ENCODE measurements around the gene FARP1. TPM values are rescaled to one million over a fixed set of nuclear protein-coding genes. Genes with fewer than 3 reads are reported as not detected.

The FARP1 gene
- polyA plus RNA-seq, 10 donors, result 67.7 to 94.0 (median 73.8) TPM

GRCh38 chr13:98327371-98328270, 184.7 kb downstream of the FARP1 start:
- DNase-seq, result peak in 2 of 3 donors; percentile 15 to 56

GRCh38 chr13:98328511-98328910, 185.6 kb downstream of the FARP1 start:
- no peak for DNase-seq

GRCh38 chr13:98332222-98332621, 189.3 kb downstream of the FARP1 start:
- no peak for DNase-seq

DNA sequence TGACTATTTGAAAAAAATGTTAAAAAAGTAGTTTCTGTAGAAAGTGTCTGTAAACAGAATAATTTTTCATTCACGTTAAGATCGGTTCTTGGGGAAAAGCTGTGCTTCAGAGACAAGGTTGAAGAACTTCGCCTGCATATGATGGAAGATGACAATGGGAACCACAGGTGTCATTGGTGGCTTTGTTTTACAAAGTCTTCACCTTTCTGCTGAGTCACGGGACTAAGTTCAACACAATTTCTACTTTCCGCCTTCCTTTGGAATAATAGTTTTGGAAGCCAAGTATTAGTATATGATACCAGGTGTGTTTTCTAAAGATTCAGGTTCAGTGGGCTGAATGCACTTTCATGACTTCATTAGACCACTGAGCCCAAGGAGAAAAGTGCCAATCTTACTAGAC, 189.8 kb downstream of the FARP1 start:
- DNase-seq, result no peak

DNA sequence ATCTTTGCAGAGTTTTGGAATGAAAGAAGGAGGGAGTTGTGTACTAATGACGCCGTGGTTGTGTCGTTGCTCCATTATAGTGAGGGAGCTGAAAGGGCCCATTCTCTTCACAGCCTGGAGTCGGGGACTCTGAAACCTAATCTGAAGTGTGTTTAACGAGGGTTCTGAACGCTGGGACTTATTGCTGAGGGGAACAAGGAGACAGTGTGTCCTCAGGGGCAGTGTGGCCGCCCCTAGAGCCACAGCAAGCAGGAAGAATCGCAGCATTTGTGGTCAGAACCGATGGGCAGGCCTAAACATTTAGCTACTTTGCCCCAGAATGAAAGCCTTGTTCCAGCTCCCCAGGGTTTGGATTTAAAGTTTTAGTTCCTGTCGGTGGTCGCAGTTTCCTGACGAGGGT, 190.6 kb downstream of the FARP1 start:
- no peak for DNase-seq

DNA sequence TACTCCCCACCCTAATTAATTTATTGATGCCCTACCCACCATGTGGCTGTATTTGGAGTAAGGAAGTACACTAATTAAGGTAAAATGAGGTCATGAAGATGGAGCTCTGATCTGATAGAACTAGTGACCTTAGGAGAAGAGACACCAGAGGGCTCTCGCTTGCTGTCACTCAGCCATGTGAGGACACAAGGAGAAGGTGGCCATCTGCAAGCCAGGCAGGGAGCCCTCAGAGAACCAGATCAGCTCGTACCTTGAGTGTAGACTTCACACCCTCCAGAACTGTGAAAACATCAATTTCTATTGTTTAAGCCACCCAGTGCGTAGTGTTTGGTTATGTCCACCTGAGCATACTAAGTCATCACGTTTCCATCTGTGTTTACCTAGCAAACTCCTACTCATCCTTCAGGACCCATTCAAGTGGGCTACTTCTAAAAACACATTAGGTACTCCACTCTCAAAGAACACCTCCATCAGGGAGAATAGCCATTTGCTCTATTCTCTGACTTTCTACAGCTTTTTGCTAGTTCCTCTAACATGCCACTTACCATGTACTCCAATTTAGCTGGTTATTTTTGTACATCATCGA, 191.8 kb downstream of the FARP1 start:
- no peak for DNase-seq

DNA sequence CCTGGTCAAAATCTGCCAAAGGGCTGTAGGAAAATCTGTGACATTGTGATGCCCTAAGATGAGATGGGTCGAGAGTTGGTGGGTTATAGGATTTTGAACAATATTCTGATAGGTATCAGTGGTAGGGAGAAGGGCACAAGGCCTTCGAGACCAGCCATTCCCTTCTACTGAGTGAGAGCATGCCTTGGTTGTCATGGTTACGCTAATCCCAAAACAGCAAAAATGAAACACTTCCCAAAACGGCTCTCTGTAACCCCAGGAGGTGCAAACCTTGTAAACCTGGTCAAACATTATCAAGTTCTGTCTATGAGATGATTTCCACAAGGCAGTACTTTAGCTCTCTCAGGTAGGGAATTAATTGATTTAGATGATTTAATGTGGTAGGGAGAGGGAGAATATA, 192.8 kb downstream of the FARP1 start:
- DNase-seq, result no peak

- no peak for DNase-seq
Measured at GRCh38 chr13:98338310-98338709, 195.4 kb downstream of the FARP1 start.

DNA sequence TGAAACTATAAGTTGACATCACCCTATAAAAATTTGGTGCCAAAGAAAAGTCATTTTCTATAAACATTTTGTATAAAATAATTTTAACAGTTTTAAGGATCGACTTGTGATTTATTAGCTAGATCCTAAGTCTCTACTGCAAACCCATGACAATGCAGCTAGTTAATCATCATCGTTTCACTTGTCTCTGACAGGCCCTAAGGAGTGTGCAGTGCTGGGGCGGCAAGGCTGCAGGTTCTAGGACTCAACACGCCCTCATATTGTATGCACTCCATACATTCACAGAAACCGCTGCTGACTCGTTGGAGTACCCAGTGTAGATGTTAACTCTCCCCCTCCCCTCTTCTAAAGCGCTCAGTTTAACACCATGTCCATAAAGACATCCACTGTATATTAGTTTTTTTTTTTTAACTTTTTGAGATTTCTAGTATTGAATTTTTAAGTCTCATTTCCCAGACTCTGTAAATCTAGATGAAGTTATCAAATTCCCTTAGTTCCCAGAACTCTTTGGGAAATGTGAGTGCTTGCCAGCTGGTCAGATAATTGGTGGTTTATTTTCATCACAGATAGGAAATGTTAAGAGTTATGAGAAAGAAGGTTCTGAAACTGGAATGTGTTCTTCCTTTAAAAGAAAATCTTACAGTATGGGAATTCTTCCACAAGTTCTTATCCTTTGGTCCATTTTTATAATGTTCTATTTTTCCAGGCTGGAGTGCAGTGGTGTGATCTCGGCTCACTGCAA, 197.0 kb downstream of the FARP1 start:
- no peak for DNase-seq

- DNase-seq, result no peak
Measured at GRCh38 chr13:98342953-98343352, 200.1 kb downstream of the FARP1 start.

GRCh38 chr13:98343461-98343860, 200.6 kb downstream of the FARP1 start:
- no peak for DNase-seq

DNA sequence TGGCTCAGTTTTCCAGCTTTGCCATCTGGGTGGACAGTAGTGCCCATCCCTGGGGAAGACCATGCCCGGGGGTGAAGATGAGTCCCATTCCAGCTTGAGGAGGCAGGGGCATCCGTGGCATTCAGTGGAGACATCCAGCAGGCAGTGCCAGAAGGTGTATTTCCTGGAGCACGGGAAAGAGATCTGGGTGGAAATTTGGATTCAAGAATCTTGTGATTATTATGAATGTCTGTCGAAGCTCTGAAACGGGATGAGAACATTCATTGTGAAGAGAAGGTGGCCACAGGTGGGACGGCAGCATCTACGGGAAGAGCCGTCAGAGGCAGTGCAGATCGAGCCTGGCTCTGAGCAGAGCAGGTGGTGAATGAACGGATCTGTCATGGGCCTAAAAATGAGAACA, 201.5 kb downstream of the FARP1 start:
- DNase-seq, result no peak

- DNase-seq, result no peak
Measured at GRCh38 chr13:98345107-98345935, 202.4 kb downstream of the FARP1 start.

DNA sequence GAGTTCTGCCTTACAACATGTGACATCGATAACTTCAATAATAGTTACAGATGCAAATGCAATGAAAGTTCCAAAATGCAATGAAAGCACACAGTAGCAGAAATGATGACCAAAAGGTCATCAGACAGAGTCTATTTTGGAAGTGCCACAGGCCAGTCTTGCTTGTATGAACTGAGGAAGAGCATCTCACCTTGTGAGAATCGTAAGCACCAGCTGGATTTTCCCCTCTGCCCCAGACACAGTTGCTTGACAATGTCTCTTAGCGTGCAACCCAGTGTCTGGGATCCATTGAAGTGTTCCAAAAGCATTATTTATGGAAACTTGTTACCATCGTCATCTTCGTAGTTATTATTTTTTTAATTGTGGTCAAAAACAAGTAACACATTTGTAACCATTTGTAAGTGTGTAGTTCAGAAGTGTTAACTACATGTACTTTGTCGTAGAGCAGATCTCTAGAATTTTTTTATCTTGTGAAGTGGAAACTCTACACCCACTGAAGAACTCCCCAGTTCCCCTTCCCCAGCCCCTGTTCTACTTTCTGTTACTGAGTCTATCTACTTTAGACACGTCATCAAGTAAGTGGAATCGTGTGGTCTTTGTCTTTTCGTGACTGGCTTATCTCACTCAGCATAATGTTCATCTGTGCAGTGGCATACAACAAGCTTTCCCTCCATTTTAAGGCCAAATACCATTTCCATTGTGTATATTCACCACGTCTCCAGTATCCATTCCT, 204.2 kb downstream of the FARP1 start:
- DNase-seq, result no peak

GRCh38 chr13:98347756-98348155, 204.9 kb downstream of the FARP1 start:
- DNase-seq, result no peak

DNA sequence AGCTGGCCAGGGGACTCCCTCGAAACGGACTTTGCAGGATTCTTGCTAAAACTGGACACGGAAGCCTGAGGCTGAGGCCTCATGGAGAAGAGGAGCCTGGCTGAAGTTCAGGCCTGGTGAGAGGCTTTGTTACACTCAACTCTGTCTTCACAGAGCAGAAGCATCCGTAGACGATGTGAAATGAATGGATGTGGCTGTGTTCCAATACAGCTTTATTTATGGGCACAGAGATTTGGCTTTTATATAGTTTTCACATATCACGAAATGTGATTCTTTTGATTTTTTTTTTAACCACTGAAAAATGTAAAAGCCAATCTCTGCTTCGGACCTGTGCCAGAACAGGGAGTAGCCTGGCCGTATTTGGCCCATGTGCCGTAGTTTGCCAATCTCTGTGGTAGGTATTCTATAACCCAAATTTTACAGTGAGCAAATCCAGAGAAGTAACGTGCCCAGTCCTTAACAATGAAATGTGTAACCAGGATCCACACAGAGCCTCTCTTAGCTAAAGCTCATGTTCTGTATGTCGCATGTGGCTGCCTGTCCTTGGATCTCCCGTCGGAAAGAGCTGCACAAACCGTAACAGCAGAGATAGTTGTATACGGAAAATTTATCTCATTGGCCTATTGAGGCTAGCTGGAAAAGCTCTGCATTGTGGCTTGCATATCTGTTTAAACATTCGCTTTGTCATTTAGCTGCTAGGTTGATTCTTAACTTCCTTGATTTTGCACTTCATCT, 205.7 kb downstream of the FARP1 start:
- peak in 1 of 3 donors; percentile 49 for DNase-seq

DNA sequence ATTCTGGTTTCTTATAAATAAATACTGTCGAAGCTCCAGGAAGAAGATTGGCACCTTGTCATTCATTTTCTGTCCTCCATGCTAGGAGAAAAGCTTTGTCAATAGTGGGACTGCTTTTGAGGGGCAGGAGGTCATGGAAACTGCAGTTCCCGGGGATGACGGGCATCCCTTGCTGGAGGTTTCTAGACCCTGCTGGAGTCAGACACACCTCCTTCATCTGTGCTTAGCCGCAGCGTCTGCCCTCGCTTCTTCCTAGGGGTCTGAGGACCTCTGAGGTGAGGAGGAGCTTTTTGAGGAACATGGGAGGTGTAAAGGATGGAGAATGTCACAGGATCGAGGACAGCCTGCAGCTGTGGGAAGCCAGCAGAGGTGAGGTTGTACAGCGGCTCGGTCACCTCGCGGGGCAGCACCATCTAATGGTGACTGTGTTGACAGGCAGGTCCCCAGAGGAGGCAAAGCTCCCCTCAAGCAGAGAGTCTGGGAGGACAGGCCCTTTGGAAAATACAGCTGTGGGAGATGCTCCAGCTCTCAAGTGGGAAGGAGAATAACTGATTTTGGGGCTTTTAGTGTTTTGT, 206.9 kb downstream of the FARP1 start:
- DNase-seq, result no peak

DNA sequence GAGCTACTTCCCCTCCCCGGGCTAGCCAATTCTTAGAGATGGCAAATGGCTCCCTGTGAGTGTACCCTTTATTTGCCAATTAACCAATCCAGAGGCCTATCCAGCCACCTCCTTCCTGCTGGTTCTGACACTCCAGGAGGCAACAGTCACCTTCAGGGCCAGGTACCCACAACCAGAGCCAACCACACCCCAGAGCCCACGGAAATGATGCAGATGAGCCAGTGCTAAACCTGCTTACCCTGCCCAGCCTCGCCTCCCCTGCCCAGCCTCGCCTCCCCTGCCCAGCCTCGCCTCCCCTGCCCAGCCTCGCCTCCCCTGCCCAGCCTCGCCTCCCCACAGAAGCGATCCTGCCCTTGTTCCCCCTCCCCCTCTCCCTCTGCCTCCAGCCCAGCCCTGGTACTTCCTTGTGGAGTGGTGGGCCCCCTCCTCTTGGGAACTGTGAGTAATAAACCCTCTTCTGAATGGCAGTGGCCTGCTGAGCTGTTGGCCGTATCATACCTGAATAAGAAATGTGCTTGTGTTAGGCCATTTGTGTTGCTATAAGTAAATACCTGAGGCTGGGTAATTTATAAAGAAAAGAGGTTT, 207.9 kb downstream of the FARP1 start:
- no peak for DNase-seq

- no peak for DNase-seq
Measured at GRCh38 chr13:98351636-98352035, 208.7 kb downstream of the FARP1 start.

- DNase-seq, result no peak
Measured at GRCh38 chr13:98352226-98352625, 209.3 kb downstream of the FARP1 start.
